ENCODE data around the gene QTRT2.

- TF ChIP-seq CTCF (IDR thresholded peaks at IDR 0.05), result no peak
- TF ChIP-seq POLR2AphosphoS5 (IDR thresholded peaks at IDR 0.05), result no peak
- TF ChIP-seq POLR2A (IDR thresholded peaks at IDR 0.05), result no peak
- TF ChIP-seq EP300 (IDR thresholded peaks at IDR 0.05; ENCODE audit: low read depth), result no peak
Observed at GRCh38 chr3:114086356-114086755, 29.8 kb downstream of the QTRT2 start.
